GM18873 (cell line): ENCODE measurements around the gene SPINK4.

Source experiments
- ATAC-seq: cut with Tn5 transposase; IDR thresholded peaks from one replicate; pipeline ENCODE4 v1.9.1; 2021; ENCODE audit warnings: mild to moderate bottlenecking, moderate library complexity, moderate number of reproducible peaks; ENCODE audit not compliant: unreplicated experiment, low FRiP score

Gene SPINK4

DNA sequence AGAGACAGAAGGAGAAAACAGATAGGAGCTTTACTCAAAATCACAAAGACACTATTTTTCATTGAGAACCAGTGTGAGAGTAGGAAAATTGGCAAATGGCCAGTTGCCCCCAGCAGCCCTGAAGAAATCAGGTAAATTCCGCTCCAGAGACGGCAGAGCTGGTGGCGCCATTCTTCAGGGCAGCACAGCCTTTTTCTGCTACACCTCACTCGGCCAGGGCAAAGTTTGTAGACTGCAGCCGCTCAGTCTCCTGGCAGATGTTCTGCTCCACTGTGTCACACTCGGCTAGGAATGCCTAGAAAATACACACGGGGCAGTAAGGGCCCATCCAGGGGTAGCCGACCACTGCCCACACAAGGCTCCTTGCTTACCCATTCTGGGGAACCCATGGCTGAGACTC is 15.0 kb downstream of the SPINK4 start:
- ATAC-seq = no peak

DNA sequence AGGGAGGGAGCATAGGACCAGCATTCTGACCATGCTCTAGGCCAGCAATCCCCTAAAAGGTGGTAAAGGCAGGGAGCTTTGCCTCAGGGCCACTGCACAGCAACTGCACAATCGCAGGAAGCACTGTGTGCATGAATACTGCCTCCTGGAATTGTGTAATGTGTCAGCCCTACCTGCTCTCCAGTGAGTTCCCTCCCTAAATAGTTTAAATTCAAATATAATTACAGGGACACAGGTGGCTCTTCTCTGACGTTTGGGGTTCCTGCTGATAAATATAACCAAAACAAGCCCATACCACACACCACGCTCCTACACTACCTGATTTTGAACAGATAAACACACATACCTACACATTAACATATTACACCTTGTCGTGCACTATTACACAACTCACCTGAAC is 15.5 kb downstream of the SPINK4 start:
- ATAC-seq = no peak

DNA sequence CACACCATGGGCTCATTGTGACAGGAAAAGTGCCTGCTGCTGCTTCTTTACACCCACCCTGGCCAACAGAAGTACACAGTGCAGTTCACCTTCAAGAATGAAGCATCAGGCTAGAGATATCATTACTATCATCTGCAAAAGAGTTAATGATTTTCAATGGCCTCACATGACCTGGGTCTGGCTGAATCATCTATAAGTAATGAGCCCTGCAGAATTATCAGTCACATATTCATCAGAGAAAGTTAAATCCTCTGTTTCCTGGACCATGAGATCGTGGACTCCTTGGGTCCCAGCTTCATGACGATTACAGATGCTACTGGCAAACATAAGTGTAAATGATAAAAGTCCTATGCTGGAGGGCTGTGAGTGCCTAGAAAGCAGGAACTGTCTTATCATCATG is 16.3 kb downstream of the SPINK4 start:
- ATAC-seq = no peak

DNA sequence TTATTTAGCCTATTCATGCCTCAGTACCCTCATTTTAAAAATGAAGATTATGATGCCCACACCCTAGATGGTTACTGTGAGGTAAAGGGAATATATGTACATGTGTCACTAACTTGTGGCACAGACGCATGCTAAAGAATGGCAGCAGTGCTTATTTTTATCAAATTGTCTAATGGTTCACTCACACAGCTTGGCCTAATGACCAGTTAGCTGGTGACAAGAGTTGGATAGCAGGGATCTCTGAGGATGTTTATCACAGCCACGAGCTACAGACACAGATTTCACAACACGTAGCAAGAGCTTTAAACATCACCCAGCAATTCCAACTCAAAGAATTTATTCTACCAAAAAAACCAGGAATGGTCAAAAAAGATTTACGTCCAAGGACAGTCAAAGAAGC is 17.3 kb downstream of the SPINK4 start:
- ATAC-seq = no peak

DNA sequence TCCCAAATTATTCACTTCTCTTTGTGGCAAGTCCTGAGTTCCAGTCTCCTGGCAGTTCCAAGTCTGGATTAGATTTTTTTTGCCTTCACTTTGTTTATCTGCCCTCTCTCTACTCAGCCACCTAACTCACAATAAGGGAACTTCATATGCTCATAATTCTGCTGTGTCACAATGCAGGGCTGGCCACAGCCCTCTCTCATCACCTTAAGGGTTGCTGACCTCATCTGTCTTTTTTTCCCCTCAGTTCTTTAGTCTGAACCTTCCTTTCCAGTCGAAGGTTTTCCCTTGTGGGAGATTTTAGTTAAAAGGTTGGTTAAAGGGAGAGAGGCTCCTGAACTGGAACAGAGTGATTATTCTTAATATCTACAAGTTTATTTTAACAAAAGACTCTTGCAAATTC is 20.4 kb downstream of the SPINK4 start:
- no peak for ATAC-seq

DNA sequence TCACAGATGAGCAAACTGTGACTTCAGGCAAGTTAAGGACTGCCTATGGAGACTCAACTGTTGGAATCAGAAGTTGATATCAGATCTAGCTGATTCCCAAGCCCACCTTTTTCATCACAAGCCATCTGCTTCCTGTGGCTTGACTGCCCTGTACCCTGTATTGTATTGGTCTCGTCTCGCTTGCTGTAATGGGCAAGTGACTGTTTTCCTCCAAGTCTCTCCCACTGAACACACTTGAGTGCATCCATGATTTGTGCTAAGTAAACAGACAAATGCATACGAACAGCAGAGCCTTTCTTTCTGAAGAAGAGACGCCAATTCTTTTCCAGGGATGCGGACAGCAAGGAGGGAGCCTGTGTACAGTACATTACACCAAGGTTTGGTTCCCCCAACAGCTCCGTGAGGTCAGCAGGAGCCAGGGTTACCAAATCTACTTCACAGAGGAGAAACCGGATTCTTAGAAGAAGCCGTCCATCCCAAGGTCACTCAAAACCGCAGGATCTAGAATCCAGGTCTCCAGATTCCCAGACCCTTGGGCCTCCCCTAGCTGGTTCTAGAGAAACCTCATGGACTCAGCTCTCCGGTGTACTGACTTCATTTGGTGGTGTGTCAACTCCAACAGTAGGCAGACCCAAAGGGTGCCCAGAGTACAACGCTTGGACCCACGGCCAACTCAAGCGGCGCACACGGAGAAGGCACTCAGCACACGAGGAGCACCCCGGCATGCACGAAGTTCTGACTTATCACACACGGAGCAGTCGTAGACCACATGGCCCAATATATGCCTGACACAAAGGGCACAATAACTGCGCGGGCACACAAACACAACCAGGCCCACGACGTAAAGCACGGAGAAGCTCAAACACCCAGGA is 23.4 kb downstream of the SPINK4 start:
- no peak for ATAC-seq

DNA sequence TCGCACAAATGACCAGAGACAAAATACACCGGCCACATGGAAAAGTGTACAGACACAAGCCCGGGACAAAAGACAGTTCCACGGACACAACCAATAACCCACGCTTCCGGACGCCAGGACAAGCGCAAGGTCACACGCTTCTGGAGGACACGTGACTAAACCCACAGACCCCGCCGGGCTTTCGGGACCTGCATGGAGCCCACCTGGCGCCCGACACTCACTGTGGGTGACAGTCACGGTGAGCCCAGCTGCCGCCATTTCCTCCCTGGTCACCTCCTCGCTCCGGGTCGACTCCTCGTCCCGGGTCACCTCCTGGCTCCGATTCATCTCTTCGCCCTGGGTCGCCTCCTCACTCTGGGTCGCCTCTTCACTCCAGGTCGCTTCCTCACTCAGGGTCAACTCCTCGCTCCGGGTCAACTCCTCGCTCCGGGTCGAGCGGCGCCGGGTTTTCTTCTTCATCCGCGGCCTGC is 24.1 kb downstream of the SPINK4 start:
- ATAC-seq = peak; percentile 23

DNA sequence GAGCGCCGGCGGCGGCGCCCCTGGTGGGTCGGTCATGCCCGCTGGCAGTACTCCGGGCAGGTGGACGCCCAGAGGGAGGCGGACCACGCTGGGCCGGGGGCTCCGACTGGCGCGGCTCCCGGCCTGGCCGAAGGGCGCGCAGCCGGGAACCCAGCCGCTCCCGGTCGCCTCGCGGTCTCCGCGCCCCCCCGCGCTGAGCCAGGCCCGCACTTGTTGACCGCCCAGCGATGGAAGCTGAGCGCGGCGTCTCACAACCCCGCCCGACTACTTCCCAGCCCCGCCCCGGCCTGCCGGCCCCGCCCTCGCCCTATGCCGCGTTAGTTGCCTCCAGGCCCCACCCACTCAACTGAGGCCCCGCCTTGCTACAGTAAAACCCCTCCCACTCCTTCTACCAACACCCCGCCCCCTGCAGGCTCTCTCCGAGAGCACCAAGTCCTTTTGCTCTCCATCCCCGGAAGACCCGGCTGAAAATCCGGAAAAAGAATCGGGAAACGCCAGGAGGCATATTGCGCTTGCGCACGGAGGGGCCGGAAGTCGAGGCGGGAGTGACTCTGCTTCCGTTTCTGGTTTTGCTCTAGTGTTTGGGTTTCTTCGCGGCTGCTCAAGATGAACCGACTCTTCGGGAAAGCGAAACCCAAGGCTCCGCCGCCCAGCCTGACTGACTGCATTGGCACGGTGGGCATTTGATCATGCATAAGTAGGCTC is 24.7 kb downstream of the SPINK4 start, which contains the start of the genes BAG1 and CHMP5:
Gene BAG1, minus strand, starts transcription at position 236 of the 705 bp plus-strand sequence.
Gene CHMP5, plus strand, starts transcription at position 577 of the 705 bp plus-strand sequence. Its CDS starts 30 bp downstream, at position 607.
- peak; percentile 91 for ATAC-seq

DNA sequence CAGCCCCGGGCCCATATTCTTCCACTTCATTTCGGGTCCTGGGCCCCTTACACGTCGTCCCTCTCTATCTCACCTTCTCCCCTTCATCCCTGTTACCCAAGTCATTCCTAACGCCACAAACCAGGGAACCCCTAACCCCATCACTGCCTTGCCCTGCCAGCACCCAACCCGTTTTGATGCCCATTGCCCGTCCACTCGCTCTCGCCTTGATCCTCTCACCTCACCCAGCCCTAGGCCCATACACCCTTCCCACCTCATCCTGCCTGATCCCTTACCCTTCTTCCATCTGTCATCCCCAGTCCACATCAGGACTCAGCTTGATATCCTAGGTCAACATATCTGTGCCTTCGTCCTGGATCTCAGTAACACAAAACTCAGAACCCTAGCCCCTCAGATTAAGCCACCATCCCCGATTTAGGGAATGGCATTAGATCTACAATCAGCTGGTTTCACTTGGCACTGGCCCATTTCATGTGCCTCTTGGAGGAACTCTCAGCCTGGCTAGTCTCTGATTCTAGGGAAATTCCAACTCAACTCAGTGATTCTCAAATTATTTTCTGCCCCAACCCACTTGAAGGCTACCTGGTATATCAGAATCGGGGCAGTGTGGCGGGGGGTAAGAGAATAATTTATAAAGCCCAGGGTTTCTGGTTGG is 25.4 kb downstream of the SPINK4 start:
- ATAC-seq = no peak

DNA sequence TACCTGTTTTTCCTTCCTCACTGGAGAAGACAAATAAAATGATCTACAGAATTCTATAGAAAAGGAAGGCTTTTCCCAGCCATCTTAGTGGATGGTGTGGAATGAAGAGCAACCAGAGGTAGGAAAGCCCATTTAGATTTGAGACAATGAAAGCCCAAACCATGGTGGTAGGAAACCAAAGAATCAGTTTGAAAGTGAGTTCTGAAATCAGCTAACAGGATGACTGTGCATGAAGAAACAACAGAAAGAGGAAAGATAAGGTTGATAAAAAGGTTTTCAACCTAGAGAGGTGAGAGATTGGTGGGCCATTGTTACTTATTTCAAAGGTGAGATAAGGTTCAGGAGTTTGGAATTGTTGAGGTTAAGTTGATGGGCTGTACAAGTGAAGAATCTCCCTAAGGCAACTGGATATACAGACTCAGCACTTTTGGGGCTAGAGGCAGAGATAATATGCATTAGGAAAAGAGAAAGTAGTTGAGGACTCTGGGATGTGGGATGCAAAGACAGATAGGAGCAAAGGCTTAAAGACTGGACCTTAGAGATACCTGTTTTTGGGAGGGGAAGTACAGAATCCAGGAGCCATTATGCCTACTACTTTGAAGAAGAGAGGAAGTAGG is 27.3 kb downstream of the SPINK4 start:
- ATAC-seq = no peak

DNA sequence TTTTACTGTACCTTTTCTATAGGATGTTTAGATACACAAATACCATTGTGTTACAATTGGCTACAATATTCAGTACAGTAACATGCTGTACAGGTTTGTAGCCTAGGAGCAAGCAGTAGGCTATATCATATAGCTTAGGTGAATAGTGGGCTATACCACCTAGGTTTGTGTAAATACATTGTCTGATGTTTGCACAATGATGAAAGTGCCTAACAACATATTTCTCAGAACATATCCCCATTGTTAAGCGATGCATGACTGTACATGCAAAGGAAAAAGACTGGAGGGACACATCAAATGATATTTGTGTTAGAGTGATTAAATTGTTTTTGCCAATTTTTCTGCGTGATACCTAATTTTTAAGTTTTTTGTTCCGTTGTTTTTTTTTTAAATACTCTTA is 30.2 kb downstream of the SPINK4 start:
- ATAC-seq = no peak

DNA sequence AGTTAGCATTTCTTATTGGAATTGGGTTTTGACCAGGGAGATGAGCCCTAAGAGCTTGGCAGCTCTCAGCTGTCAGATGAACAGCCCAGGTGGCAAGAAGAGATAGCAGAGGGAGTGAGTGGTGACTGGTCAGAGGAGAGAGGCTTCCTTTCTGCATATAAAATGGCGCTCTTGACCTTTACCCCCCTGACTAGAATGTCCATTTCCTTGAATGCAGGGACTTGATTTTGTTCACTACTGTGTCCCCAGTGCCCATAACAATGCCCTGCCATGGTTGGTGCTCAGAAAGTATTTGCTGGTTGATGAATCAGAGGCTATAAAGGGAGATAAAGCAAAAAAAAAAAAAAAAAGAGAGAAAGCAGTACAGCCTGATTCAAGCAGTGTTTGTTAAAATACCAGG is 32.1 kb downstream of the SPINK4 start:
- no peak for ATAC-seq

DNA sequence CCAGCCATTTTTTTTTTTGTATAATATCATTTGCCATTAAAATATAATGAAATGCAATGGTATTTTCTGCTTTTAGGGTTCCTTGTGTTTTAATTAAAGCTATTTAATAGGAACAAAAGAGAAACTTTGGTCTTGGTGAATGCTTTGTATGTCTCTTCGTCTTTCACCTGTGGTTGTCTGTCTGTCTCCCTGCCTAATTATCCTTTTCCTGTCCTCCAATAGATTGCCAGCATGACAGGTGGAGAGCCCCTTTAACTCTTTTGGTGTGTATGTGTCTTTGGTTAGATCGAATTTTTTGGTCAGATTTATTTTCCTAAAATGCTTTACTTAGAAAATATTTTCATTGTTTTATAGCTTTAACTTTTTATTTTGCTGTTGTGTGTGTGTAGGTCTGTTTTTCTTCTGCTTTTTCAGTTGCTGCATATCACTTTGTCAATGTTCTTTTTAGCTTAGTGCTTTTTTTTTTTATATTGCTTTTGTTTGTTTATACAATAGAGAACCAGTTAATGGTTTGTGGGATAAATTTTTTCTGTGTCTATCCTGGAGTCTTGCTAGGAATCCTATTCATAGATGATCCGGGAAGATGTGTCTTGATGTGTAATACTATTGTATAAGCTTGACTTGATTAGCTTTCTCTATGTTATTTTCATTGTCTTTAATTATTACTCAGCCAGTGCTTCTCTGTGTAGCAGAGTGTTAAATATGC is 33.5 kb downstream of the SPINK4 start:
- ATAC-seq = no peak

DNA sequence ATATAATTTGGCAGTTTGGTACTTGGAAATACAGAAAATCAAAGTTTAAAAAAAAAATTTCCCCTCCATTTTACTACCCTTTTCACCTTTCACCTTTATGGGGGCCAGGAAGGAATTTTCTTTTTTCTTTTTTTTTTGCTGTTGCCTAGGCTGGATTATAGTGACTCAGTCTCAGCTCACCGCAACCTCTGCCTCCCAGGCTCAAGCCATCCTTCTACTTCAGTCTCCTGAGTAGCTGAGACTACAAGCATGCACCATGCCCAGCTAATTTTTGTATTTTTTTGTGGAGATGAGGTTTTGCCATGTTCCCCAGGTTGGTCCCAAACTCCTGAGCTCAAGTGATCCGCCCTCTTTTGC is 34.0 kb downstream of the SPINK4 start:
- no peak for ATAC-seq

DNA sequence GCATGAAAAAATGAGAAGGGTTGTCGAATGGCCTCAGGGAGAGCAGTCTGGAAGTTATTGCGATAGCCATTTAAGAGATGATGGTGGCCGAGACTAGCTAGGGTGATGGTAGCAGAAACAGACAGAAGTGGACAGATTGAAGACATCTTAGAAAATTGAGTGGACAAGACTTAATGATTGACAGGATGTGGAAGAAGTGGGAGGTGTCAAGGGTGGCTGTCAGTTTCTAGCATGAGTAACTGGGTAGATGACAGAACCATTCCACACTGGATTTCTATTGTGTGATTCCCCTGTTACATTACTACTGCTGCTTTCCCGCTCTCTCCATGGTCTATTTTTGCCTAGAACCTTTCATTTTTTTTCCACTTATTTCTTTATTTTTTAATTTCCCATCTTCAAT is 37.5 kb downstream of the SPINK4 start:
- no peak for ATAC-seq

DNA sequence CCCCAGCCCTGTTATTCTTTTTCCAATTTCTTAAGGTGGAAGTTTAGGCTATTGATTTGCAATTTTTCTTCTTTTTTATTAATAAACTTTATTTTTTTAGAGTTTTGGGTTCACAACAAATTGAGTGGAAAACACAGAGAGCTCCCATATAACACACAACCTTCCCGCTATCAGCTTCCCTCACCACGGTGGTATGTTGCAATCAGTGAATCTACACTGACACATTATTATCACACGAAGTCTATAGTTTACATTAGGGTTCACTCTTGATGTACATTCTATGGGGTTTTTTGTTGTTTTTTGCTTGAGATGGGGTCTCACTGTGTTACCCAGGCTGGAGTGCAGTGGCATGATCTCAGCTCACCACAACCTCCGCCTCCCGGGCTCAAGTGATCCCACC is 45.5 kb downstream of the SPINK4 start:
- ATAC-seq = no peak

DNA sequence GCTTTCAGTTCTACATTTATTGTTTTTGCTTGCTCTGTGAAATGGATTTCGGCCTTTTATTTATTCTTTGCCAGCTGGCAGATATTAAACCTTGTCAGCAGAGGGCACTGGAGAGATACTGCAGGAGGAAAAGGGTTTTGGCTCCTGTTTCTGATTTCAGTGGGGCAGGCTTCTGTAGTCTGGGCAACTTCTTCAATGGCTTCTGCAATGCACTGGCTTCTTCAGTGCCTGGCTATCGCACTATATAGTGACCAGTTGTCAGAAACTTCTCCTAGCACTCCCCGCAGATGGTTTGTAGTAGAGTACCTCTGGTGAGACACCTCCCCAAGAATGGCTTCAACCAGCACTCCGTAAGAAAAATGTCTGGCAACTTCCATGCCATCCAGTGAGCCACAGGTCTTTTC is 47.1 kb downstream of the SPINK4 start:
- no peak for ATAC-seq

DNA sequence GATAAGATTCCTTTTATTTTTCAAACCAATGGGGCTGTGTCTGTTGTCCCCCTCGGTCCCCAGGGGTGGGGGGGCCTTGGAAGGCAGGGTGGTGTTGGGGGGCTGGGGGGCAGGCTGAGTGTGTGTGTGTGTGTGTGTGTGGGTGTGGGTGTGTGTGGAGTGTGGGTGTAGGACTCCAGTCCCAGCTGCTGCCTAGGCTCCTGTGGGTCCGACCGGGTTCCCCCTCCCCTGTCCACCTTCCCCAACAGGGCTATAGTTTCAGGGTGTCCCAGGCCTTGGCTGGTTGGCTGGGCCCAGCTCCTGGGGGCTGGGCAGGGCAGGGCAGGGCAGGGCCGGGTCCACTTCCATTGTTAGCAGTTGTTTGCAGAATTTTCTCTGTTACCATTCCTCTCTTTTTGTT is 48.3 kb downstream of the SPINK4 start:
- no peak for ATAC-seq

DNA sequence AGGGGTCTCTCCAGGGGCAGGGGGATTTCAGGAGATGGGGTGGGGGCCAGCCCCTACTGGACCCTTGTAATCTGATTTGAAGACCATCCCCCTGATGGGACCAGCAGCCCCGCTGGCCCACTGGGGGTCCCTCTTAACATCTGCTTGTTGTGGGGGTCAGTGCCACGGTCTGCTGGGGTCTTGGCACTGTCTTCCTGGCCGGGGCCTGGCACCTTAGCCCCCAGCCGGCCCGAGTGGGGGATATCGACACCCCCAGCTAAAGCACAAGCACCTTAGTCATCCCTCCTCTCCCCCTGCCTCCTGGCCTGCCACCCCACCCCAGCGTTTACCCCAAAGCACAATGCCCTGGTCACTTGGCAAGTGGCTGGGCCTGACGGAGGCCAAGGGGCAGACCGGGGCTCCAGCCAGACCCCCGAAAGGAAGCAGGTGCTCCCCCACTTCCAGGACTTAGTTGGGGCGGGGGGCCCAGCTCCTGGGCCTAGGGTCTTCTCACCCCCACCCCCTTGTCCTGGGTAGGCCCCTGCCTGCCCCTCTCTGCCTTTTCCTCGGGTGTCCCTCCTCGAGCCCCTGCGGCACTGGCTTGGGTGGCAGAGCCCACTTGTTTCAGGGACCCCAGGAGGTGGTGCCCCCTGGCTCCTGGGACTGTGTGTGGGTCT is 49.0 kb downstream of the SPINK4 start:
- ATAC-seq = no peak

DNA sequence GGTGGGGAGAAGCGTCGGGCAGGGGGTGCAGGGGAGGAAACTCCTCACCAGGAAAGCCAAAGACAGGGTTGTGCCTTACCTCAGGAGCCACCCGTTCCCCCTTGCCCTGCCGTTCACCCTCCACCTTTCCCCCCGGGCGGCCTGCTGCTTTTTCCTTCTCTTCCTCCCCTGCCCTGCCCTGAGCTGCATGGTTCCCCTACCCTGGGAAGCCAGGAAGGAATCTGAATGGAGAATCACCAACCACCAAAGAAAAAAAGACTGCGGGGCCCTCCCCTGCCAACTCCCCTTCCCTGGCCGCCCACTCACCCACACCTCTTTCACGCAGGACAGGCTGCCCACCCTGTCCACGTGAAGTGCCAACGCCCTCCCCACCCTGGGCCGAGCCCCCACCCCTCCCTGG is 49.5 kb downstream of the SPINK4 start:
- ATAC-seq = no peak
